NCI-H1694 treated with DMSO at 0.1 percent for 48 hours (cell line): Measurements from ENCODE around the gene ARPC4.

Experiments
- DNase-seq: peaks from one replicate; lab custom pipeline; 2025; lab: John Stamatoyannopoulos, UW

ARPC4 gene

DNA sequence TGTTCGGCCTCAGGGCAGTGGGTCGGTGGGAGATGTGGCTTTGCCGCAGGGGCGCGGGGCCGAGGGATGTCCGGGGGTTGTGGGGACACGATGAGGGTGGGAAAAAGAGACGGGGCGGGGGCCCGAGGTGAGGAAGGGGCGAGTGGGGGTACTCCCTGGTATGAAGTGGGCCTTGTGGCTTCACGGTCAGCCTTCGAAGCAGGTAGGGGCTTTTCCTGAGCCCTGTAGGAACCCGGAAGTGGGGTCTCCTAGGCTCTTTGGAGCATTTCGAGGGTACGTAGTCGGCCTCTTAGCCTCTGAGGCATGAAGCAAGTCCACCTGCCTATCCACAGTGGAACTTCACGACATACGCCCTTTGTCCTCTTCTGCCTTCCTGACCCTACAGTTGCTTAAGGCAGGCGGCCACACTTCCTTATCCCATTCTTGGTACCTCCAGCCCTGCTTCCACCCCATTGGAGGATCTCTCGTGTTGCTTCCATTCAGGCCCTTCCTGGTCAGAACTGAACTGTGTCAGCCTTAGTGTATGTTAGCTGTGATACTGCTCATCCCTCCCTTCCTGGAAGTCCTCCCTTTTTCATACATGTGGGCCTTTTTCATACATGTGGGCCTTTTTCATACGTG lies 389 bp downstream of the ARPC4 start:
- DNase-seq, result no peak

DNA sequence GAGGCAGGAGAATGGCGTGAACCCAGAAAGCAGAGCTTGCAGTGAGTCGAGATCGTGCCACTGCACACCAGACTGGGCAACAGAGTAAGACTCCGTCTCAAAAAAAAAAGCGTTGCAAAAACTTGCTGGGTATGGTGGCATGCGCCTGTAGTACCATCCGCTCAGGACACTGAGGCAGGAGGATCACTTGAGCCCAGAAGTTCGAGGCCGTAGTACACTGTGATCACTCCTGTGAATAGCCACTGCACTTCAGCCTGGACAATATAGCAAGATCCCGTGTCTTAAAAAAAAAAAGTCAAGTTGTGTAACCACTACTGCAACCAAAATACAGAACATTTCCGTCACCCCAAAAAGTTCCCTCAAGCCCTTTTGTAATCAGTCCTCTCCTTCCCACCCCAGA lies 1.5 kb downstream of the ARPC4 start:
- no peak for DNase-seq

DNA sequence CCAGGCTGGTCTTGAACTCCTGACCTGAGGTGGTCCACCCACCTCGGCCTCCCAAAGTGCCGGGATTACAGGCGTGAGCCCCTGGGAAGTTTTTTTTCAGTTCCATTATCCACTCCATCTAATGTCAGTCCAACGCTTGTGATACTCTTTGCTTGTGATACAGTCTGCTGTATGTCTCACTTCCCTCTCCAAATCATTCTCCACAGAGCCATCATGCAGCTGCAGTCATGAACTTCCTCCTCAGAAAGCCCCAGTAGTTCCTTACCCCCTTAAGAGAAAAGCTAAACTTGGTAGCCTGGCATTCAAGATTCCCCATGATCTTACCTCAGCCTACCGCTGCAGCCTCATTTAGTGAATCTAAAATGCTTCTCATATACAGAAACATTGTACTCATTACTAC lies 2.3 kb downstream of the ARPC4 start:
- no peak for DNase-seq

DNA sequence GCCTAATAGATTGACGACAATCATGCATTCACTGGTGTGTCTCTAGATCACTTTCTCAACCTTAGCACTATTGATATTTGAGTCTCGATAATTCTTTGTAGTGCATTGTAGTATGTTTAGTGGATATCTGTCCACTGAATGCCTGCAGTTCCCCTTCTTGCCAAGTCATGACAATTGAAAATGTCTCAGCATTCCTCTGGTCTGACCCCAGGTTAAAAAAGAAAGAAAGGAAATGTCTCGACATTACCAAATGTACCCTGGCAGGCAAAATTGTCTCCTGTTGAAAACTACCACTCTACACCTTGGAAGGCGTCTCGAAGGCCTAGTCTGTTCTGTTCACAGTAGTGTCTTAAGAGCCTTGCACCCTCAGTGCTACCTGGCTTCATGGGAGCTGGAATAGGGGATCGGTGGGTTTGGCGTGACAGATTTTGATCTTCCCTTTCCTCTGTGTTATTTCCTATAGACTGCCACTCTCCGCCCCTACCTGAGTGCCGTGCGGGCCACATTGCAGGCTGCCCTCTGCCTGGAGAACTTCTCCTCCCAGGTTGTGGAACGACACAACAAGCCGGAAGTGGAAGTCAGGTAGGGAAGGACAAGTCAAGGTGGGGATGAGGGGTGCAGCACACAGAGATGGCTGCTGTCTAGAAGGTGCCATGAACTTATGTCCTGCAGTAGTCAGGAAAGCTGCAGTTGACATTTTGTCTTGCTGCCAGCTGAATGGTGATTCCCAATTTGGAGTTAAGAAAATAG lies 4.5 kb downstream of the ARPC4 start:
- no peak for DNase-seq

DNA sequence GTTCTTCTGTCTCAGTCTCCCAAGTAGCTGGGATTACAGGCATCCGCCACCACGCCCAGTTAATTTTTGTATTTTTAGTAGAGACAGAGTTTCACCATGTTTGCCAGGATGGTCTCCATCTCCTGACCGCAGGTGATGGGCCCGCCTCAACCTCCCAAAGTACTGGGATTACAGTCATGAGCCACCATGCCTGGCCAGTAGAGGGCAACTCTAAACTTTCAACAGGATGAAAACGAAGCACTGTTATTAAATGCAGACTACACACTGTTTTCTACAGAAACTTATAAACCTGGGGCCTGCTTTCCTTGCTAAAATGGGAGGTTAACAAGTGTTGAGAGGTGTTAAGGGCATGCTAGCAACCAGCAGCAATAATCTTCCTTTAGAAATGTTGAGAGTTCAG lies 7.6 kb downstream of the ARPC4 start:
- DNase-seq, result no peak

DNA sequence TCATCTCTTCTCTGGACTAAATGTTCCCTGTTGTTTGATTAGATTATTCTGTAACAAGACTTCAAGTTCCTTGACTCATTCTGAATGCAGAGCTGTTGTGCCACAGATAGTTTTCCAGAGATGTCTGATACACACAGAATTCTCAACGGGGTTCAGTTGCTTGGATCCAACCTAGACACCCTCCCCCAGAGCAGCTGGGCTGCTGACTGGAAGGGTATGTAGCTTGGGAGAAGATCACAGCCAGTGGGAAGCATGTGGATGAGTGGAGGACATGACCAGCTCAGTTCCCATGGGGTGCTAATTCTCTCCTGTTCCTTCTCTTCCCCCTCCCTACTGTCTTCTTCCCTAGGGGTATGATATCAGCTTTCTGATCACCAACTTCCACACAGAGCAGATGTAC lies 10.6 kb downstream of the ARPC4 start:
- no peak for DNase-seq

DNA sequence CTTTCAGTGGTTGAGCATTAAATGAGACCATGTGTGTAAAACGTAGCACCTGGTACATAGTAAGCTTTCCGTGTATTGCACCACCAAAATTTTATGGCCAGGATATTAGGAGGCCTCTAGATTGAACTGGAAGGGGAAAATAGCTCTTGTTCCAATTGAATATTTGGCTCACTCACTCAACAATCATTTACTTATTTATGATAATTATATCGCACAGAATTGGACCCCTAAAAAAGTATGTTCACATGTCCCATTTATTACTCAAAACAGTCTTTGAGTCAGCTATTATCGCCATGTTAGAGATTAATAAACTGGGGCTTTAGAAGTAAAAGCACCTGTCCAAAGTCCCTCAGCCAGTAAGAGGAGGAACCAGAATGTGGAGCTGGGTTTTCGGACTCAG lies 12.1 kb downstream of the ARPC4 start:
- DNase-seq, result no peak

DNA sequence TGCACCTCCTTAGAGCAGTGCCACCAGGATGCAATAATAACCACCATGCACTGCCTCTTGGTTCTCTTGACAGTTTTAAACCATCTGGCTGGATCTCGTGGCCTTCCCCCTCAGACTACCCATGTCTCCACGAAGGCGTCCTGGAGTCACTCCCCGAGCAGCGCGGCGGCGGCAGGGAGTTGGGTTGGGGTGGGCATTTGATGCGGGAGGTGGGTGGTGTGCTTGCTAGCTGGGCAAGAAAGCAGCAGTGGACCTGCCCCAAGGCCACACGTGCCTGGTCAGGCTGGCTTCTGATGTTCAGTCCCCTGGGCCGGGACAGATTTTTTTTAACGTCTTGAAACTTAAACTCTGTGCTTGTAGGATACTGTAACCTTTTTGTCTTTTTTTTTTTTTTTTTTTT lies 13.3 kb downstream of the ARPC4 start:
- no peak for DNase-seq

DNA sequence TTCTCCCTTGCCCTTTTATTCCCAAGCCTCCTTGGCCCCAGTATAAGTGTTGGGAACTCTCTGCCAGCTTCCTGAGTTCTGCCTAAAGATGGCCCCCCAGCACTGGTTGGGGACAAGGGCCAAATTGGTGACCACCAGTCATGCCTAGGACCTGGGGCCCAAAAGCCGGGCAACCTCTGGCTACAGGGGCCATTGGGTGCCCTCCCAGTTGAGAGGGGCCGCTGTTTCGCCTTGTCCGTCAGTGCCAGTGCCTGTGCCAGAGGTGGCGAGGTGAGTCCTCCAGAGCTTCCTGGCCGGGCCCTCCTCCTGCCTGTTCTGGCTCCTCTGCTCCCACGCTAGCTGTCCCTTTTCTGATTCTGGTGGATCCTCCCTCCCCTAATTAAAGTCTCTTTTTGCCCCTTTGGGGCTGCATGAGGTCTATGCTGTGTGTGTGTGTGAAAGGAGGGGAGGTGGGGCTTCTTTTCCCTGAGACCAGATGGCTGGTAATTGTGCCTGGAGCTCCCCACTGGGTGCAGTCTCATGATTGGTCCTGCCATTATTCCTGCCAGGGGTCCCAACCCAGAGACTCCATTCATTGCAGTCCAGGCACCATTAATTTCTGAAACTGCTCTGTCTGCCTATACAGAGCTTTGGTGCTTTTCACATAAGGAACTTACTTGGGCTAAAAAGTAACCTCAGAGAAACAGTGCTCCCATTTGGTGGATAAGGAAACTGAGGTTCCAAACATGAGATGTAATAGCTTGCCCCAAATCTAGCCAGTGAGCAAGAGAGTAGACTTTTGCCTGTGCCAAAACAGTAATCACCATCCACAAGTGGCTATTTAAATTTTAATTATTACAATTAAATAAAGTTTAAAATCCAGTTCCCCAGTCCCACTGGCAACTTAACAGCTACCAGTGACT lies 14.1 kb downstream of the ARPC4 start:
- DNase-seq, result no peak

DNA sequence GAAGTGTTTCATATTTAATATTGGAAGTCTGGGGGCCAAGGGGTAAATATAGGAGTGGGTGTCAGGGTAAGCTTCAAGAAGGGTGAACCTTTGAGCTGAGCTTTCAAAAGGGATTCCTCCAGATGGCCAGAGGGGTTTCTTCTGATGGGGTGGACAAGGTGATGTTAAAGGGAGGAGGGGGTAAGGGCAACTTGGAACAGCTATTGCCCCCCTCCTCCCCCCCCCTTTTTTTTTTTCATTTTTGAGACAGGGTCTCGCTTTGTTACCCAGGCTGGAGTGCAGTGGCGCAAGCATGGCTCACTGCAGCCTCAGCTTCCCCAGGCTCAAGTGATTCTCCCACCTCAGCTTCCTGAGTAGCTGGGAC lies 15.1 kb downstream of the ARPC4 start:
- DNase-seq, result no peak

DNA sequence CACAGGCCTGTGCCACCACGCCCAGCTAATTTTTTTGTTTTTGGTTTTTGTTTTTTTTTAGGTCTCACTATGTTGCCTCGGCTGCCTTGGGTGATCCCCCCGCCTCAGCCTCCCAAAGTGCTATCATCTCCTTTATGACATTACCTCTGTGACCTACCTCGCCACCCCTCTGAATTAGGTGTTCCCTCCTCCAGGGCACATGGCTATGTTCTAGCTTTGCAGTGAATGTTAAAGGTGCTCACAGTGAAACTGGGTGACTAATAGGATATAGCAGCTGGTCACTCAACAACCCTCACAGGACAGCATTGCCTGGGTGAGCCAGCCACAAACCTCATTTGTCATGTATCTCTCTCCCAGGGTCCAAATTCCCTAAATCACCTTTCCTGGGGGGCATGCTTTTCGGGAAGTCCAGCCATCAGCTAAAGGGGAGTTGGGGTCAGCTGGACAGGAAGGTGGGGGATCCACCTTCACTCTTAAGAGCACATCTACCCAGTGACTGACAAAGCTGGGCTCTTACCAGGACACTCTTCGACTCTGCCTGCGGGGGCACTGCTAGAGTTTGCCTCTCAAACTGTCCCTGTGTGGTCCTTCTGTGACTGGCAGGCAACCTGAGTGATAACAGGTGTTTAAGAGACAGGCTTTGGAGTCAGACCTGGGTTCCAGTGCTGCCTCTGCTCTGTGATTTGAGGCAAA lies 15.6 kb downstream of the ARPC4 start:
- no peak for DNase-seq

DNA sequence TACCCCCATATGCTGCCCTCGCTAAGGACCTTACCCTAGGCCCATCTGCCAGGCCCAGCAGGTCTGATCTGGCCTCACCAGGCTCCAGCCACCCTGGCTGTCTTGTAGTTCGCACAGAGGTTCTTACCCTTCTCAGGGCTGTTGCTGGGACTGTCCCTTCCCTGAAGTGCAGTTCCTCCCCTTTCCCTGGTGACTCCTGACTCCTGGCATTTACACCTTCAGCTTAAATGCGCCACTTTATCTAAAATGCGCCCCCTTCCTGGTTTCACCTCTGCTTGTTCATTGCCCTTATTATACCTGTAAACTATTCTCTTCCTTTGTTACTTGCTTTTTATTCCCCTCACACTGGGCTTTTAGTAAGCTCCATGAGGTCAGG lies 16.3 kb downstream of the ARPC4 start:
- DNase-seq, result no peak

DNA sequence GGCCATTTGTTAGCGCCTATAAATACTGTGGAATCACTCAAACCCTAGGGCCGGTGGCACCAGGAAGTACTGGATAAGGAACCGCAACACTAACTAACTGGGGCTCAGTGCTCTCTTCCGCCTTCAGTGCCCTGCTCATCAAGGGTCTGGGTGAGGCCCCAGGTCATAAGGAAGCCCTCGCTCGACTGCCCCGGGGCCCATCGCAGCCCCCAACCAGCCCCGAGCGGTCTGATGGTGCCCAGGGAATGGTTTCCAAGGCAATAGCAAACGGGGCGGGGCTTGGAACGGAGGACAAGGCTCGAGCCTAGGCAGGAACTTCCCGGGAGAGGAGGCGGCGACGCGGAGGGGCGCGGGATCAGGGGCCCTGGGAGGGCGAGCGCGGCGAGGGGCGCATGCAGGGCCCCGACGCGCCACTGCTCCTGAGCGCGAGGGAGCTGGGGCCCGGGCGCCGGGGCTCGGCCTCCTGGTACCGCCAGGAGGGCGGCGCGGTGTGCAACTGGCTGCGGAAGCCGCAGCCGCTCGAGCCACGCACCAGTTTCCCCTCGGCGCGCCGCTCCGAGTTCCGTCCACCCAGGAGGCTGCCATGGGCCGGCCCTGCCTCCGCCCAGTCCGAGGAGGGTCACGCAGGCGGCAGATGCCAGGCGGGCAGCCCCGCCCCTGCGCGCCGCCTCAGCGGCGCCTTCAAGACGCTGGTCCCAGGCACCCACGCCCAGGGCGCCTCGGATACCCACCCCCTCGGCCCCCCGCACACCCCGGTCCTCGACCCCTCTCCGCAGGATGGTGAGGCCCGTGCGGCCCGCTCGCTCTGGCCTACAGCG lies 16.9 kb downstream of the ARPC4 start, which contains the start of gene TTLL3:
TSS of gene TTLL3 (plus strand) at position 648 of the 818 bp plus-strand sequence. CDS start 400 bp downstream, outside the sequence.
- no peak for DNase-seq

DNA sequence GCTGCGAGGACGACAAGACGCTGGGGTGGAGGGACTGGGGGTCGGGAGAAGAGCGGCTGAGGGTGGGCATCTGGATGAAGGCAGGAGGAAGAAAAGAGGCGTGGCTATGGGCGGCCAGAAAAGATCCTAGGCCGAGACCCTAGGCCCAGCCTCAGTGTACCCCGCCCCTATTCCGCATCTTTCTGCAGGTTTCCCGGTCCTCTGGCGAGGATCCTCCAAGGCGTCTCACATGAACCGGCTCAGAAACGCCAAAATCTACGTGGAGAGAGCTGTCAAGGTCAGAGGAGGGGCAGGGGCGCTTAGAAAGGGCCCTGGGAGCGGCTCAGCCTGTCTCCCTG lies 17.5 kb downstream of the ARPC4 start:
- DNase-seq, result no peak

DNA sequence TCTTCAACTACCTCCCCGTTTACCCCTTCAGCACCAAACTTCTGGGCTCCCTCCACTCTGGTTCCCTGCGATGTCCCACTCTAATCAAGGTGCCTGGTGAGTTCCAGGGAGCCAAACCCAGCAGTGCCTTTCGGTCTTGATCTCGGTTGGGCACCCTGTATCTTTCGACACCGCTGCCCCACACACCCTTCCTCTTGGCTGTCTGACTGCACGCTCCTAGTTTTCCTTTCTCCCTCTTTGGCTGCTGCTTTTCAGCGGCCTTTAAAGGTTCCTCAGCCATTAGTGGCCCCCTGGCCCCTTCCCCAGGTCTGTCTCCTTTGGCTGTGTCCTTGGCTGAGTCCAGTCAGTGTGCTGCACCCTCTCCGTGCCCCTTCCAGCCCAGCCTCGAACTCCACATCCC lies 18.0 kb downstream of the ARPC4 start:
- DNase-seq, result no peak

DNA sequence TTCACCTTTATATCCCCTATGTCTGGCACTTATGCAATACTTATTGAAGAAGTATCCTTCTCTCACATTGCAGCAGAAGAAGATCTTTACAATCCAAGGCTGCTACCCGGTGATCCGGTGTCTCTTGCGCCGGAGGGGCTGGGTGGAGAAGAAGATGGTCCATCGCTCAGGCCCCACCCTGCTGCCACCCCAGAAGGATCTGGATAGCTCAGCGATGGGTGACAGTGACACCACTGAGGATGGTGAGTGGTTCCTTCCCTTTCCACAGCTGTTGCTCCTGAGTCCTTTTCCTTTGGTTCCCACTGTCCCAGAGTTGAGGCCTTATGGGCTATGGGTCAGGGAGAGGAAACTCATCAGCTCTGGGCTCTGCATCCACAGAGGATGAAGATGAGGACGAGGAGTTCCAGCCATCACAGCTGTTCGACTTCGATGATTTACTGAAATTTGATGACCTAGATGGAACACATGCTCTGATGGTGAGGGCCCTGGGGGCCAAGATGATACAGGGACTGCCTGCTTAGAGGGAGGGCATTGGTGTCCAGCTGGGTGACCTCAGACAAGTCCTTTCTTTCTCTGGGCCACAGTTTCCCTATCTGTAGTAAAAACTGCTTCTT lies 20.1 kb downstream of the ARPC4 start:
- DNase-seq, result no peak

DNA sequence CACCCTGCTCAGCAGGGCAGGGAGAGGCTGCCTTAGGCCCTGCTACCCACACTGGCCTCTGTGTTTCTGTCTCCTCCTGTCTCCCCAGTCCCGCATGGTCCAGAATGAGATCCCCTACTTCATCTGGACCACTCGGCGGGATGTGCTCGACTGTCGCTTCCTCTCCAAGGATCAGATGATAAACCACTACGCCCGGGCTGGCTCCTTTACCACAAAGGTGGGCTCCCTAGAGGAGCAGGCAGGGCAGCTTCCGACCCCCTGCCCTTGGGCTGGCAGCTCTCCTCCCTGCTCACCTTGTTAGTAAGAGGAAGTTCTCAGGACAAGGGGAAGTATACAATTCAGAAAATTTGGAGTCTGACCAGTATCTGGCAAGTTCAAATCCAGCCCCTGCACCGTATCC lies 23.1 kb downstream of the ARPC4 start:
- DNase-seq, result no peak

DNA sequence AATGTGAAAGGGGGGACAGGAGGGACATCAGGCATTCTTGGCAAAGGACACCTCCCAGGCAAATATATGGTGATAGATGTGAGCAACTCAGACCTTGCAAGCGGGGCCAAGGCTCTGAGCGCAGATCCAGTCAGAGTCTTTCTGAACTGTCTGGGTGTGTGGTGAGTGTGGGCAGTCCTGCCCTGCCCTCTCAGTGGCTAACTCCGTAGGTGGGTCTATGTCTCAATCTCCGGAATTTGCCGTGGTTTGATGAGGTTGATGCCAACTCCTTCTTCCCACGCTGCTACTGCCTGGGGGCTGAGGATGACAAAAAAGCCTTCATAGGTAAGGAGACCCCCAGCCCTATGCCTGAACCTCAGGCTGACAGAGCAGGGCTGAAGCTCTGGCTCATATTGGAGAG lies 24.6 kb downstream of the ARPC4 start:
- DNase-seq, result no peak

DNA sequence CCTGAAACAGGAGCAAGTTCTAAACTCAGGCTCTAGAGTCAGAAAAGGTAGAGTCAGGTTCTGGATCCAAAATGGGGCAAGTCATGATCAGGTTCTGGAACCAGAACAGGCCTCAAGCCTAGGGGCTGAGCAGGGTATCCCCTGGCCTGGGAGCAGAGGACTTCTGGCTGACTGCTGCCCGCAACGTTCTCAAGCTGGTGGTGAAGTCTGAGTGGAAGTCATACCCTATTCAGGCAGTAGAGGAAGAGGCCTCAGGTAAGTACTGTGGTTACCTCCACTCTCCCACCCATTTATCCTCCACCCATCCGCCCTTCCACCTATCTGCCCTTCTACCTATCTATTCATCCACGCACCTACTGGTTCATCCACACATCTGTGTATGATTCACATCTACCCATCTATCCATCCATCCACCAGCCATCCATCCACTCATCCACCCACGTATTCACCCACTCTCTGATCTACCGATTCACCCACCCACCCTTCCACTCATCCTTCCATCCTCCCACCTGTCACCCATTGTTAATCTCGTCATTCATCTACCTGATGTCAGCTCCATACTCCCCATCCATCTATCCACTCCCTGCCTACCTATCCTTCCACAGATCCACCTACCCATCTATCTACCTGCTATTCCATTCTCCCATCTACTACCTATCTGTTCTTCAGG lies 25.9 kb downstream of the ARPC4 start:
- no peak for DNase-seq

DNA sequence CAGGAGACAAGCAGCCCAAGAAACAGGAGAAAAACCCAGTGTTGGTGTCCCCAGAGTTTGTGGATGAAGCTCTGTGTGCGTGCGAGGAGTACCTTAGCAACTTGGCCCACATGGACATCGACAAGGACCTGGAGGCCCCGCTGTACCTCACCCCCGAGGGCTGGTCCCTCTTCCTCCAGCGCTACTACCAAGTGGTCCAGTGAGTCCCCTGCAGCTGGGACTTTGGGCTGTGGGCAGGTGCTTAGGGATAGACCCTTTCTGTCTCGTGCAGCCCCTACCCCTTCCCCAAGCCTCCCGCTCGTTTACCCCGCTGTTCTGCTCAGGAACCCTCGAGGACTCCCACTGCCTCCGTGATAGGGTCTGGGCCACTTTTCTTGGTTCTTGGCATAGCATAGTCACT lies 27.7 kb downstream of the ARPC4 start:
- DNase-seq, result no peak

DNA sequence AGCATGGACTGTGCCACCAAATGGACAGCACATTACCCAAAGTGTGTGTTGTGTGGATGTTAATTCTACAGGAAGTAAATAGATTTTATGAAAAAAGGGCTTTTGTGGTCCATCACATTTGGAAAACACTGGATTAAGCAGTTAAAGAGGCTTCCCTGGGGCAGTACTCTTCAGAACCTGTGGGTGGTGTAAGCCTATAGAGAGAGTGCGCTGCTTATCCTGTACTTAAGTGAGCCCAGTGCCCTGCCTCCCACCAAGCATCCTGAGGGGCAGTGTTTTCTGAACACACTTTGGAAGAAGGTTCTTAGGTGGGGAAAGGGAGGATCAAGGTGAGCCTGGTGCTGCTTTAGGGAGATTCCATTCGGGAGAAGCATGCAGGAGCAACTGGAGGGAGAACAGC lies 28.1 kb downstream of the ARPC4 start:
- DNase-seq, result no peak
